Globus pallidus (tissue), 1 donor: ENCODE results near the gene RPS16.

ENCODE experiments used
- DNase-seq: peaks from one replicate; pipeline ENCODE4 v3.0.0-alpha.2; 2015; ENCODE audit warnings: low spot score

RPS16 gene

DNA sequence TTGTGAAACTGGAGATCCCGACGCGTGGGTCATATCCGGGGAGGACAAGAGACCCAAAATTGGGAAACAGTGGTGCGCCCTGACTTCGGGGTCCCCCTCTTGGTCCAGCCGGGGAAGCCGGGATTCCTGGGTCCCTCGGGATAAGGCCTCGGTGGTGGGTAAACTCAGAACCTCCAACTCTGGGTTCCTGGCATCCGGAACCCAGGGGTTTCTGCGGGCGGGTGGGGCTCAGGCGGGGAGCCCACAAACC lies 28.4 kb downstream of the RPS16 start:
- no peak for DNase-seq

DNA sequence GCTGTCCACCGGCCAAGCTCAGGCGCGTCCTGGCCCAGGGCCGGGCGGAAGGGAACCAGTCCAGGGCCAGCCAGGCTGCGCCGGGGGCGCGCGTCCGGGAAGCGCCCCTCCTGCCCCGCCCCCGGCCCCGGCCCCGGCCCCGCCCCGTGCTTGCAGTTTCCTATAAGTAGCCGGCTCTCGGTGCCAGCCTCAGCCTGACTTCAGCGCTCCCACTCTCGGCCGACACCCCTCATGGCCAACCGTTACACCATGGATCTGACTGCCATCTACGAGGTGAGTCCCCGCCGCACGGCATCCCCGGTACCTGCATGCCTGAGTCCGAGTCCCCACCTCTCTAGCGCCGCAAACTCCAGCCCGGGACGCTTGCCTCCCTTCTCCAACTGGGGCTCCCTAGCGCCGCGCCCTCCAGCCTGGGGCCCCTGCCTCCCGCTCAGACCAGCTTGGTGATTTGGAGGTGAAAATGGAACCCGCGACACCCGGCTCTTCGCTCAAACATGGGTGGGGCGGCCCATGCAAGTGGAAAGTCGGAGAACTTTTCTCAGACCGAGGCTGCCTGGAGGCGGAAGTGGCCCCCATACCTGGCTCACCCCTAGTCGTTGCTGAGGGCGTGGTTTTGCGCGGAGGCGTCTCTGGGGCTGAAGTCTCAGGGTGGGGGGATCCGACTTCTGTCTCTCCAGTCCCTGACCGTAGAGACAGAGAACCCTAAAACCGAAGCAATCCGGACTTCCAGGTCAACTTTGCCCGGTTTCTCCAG lies 28.9 kb downstream of the RPS16 start, which contains the start of gene ZFP36:
Gene ZFP36, plus strand, starts transcription at position 192 of the 754 bp plus-strand sequence. Its CDS starts 58 bp downstream, at position 250.
- no peak for DNase-seq

DNA sequence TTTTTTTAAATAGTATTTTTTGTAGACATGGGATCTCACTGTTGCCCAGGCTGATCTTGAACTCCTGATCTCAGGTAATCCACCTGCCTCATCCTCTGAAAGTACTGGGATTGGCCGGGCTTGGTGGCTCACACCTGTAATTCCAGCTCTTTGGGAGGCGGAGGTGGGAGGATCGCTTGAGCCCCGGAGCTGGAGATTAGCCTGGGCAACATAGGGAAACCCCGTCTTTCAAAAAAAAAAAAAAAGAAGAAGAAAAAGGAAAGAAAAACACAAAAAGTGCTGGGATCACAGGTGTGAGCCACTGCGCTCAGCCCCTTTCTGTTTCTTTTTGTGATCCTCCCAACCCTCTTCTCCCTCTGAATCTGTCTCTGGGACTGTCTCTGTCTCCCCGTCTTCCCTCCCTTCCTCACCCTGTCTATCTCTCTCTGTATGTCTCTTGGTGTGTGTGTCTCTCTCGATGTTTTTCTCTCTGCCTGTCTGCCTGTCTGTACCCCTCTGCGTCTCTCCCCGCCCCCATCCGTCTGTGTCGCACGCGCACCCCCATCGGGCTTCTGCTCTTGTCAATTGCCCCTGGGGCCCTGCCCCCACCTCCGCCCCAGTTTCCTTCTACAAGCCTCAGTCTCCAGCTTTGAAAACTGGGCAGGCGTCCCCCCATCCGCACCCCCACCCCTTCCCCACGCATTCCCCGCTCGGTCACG lies 29.6 kb downstream of the RPS16 start:
- DNase-seq = no peak

DNA sequence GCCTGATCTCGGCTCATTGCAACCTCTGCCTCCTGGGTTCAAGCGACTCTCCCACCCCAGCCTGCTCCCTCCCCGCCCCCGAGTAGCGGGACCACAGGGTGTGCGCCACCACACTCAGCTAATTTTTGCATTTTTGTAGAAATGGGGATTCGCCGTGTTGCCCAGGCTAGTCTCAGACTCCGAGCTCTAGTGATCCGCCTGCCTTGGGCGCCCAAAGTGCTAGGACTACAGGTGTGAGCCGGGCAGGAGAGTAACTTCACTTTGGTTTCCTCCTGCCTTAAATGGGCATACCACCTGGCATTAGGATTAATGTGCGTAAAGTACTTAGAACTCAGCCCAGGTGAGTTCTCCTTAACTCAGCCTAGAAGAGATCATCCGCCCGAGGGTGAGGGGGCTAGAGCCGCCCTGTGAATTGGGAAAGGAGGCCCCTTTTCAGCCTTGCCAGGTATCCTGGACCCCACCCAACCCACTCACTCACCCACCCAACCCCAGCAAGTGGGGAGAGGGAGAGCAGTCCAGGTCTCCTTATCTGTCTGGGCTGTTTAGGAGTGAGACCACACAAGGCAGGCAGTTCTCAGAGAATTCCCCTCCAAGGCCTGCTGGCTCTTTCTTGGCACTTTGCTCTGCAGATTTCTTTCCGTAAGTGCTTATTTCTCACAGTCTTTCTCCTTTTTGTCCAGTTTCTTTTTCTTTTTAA lies 30.3 kb downstream of the RPS16 start:
- DNase-seq = no peak

DNA sequence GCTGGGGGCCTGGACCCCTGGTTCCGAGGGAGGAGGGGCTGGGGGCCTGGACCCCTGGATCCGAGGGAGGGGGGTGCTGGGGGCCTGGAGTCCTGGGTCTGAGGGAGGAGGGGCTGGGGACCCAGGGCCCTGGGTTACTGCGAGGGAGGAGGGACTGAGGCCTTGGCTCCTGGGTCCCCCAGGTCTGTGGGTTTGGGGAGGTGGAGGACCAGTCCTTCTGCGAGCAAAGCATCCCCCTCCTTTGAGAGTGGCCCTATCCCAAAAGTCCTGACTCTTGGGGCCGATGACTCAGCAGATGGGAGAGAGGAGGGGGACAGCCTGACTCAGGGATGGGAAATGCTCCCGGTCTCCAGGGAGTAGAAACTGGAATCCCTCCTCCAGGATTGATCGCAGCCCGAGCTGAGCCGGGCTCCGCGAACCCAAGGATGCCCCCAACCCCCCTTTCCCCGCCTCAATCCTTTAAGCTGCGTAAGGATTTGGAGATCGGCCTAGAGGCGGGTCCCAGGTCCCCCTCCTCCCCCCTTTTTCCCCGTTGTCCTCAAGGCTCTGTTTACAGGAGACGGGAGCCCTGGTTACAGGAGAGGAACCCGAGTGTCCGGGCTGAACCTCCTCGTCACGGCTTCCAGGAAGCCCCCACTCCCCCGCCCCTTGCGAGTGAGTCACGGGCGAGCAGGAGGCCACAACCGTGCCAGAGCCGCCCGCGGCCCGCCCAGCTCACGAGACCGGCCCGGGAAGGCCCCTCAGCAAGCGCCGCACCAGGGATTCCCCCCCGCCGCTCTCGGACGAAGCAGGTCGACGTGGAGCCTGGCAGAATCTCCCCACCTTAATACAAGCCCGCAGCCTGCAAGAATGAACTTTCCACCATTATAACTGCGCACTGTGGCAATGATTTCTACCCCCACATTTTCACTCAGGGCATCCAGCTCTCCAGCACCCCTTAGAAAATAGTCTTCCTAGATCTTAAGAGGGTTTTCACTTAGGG lies 32.1 kb downstream of the RPS16 start:
- DNase-seq = no peak

DNA sequence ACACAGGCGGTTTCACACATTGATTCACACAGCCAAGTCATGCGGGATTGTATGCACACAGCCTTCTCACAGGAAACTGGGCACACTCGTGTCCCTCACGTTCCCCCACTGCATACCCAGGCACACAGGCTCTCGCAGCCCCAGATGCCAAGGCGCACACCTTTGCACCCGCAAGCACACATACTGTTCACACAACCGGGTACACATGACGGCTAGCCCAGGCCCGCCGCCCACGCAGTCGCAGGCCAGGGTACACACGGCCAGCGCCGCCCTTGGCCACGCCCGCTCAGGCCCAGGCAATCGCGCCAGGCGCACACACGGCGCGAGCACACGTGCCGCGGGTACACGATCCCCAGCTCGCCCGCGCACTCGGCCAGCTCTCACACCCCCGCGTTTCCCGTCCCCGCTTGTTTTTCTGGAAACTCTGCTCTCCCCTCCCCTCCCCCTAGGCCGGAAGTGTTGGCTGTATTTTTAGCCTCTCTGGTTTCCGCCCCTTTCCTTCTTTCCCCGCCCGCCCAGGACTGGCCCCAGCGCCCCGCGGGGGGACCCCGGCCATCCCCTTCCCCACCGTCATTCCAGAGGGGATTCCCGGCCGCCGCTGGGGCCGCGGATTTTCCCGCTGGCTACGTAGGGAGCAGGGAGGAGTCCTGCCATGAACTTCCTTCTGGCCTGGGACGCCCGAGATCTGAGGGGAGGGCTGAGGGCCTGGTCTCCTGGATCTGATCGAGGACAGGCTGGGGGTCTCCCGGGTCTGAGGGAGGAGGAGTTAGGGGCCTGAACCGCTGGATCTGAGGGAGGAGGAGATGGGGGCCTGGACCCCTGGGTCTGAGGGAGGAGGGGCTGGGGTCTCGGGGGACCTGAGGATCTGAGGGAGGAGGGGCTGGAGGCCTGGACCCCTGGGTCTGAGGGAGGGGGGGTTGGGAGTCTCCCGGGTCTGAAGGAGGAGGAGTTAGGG lies 33.1 kb downstream of the RPS16 start:
- DNase-seq = peak; percentile 71

DNA sequence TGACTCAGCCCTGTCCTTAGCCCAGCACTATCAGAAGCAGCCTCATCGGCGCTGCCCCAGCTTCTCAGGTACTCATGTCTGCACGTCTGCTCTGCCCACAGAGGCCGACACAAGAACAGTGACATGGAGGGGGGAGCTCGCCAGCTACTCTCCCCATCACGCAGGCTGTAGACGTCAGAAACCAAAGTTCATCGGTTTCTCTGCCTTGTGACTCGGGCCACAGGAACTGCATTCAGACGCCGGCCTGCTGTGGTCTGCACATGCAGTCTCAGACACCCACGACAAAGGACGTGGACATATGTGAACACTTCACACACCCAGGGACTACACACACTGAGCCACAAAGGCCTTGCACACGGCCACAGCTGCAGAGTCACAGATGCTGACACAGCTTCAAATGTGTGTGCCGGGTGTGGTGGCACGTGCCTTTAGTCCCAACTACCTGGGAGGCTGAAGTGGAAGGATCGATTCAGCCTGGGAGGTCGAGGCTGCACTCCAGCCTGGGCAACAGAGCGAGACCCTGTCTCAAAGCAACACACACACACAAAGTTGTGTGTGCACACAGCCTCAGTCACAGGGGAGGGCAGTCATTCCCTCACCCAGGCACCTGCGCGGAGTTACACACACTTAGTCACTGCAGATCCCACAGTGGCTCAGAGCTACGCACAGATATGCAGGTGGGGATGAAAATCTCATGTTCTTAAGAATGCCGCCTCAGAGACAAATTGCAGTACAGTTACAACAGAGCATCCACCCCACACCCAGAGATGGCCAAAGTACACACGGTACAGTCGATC lies 34.0 kb downstream of the RPS16 start:
- DNase-seq = no peak

DNA sequence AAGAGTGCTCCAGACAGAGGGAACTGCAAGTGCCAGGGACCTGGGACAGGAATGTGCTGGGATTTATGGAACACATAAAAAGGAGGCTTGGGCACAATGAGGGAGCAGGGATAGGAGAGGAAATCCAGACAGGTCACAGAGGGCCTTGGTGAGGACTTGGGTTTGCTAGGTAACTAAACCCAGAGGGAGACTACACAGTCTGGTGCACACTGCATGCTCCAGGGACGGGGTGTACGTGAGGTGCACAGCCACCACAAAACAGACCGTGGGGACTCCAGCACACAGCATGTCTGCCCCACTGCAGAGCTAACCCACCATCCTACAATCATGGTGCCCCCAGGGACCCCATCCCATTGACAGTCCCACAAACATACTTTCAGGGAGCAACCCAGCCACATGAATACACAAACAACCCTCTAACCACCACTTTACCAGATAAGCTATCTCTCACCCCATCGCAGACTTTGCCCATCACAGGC lies 34.6 kb downstream of the RPS16 start:
- no peak for DNase-seq

DNA sequence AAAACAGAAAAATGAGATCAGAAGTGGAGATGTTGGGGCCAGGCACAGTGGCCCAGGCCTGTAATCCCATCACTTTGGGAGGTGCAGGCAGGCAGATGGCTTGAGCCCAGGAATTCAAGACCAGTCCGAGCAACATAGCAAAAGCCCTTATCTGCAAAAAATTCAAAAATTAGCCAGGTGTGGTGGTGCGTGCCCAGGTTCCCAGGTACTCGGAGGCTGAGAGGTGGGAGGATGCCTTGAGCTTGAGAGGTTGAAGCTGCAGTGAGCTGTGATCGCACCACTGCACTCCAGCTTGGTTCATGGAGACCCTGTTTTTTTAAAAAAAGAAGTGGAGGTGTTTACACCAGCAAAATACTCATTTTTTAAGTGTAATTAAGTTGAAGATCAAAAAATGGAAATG lies 35.7 kb downstream of the RPS16 start:
- DNase-seq = no peak

DNA sequence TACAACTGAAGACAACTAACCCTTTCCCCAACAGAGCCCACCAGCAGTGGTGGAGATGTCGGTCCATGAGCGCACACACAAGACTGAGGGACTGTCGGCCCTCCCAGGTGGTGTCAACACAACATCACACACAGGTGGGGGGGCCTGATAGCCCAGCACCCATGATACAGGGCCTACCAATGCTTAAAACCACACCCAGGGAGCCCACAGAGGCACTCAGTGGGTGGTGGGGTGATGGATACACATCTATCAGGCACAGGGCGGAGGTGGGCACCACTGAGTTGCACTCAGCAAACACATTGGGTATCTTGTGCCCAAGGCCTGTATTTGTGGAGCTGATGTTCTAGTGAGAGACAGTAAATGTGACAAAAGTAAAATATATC lies 36.1 kb downstream of the RPS16 start:
- no peak for DNase-seq

DNA sequence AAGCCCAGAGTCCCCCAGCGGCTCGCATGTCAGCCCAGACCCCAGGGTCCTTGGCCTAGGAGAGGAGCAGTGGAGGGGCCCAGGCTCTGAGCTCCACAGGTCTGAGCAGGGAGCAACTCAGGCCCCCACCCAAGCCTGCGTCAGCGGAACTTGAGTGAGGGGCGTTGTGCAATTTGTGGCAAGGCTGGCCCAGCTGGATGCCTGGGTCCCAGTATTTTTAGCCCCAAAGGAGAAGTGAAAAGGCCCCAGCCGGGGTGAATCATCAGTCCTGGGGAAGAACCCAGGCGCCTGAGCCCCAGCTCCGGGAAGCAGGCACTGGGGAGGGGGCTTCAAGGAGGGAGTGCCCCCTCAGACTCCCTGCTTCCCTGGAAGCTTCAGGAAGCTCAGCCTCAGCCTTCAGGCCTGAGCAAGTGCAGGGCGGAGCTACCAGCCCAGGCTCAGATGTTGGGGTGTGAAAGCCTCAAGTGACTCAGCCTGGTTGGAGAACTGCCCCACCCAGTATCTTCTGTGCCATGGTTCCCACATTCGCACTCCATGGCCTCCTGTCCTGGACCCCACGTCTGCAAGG lies 37.4 kb downstream of the RPS16 start:
- no peak for DNase-seq

DNA sequence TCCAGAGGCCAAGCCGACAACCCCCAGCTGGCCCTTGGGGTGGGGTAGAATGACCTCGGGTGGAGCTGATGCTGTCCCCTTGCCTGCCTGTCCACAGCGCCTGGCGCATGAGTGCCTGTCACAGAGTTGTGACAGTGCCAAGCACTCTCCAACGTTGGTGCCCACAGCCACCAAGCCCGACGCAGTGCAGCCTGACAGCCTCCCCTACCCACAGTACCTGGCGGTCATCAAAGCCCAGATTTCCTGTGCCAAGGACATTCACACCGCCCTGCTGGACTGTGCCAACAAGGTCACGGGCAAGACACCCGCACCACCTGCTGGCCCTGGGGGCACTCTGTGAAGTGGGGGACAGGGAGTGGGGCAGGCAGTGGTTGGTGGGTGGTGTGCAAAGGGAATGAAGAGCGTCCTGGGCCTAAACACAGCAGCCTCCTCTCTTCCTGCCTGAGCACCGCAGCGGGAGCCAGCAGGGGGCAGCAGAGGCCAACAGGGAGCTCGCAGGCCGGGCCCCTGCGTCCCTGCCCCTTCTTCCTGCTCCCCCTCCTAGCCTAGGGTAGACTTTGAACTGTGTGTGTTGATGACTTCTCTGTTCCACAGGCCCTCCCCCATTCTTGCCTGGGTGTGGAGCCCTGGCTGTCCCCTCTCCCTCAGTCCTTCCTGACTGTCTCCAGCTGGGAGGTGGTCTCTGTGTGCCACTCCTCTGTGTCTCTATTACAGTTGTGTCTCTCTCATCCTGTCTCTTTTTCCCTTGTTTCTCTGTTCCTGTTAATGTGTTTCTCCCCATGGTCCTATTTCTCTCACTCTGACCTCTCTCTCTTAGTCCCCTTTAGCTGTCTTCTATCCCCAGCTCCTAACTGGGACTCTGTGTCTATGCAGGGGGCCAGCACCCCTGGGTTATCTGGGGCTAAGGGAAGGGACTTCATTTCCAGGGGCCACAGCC lies 38.1 kb downstream of the RPS16 start:
- peak; percentile 79 for DNase-seq

DNA sequence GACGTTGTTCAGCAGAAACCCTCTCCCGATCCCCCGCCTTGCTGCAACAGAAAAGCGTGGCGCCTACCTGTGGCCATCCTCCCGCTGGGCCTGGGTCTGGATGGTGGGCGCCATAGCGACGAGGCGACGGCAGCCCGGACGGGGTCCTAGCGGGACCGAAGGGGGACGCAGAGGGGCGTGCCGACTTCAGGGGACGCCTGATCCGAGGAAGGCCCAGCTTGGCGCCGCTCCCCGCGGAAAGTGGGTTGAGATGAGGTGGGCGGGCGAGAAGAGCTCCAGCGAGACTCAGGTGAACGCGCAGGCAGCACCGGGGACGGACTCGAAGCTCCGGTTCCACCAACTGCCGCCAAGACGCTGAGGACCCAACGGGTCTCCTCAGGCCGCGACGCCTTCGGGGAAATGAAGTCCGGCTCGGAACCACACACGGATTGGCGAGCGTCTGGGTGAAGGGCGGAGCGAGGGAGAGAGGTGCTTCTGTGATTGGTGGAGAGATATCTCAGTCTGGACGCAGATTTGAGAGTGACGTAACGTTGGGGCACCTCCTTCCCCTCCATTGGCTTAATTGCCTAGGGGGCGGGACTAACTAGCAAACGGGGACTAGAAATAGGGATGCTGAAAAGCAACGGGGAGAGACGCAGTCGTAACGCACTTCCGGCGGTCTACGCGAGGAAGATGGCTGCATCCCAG lies 44.9 kb downstream of the RPS16 start, which contains the start of the genes MED29 and PAF1:
Gene MED29, plus strand, starts transcription at position 628 of the 687 bp plus-strand sequence. Its CDS starts 45 bp downstream, at position 673.
Gene PAF1, minus strand, starts transcription at position 356 of the 687 bp plus-strand sequence. Its CDS starts 242 bp downstream, at position 114.
- peak; percentile 100 for DNase-seq

DNA sequence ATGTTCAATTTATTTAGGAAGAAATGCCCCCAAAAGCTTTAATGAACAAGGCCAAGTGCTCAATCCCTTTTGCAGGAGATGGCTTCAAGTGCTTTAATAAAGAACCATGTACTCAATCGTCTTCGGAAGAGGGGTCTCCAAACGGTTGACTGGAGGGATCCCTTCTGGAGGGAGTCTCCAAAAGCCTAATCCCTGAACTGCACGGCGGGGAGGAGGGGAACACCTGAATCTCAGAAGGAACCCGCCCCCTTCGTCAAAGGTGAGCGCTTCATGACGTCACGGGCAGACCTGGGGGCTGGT lies 45.3 kb downstream of the RPS16 start:
- no peak for DNase-seq

DNA sequence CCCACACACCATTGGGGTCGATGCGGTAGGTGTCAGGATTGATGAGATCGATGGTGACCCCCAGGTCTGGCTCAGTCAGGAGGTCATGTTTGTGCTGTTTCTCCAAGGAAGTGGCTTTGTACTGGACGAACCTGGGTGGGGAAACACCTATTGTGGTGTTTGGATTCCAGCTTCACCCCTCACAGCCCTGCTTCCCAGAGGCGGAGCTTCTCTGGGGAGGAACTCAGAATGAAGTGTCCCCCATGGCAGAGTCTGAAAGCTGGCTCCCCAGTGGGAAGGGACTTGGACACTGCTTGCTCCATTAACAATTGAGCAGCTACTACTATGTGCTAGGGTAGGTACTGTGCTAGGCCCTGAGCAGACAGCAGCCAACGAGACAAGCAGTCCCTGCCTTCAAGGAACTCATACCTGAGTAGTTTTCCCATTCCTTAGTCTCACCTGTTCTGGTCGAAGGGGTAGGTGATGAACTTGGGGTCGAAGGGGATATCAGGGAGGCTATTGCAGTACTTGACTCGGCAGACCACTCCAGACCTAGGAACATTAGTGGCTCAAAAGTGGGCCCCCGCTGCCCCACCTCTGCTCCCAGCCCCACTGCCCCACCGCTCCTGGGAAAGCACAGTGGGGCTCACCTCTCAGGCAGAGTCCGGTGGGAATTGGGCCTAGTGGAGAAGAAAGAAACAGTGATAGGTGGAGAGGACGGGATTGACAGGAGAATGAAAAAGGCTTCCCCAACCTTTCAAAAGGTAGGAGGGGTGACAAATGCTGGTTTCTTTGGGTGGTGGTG lies 45.9 kb downstream of the RPS16 start:
- no peak for DNase-seq

DNA sequence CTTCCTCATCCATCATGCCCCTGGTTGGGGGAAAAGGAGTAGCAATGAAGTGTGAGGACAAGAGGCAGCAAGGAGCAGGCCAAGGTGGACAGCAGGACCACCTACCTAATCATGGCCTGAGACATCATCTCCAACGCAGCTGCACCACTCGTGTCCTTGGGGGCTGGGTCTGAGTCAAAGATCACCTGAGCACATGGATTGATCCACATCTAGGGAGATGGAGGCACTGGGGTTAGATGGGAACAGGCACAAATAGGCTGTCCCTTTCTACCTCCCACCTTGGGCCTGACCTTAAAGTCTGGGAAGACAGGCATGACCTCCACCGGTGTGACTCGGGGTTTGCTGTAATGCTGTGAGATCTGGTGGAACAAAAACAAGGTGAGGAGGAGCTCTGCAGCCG lies 47.1 kb downstream of the RPS16 start:
- no peak for DNase-seq

DNA sequence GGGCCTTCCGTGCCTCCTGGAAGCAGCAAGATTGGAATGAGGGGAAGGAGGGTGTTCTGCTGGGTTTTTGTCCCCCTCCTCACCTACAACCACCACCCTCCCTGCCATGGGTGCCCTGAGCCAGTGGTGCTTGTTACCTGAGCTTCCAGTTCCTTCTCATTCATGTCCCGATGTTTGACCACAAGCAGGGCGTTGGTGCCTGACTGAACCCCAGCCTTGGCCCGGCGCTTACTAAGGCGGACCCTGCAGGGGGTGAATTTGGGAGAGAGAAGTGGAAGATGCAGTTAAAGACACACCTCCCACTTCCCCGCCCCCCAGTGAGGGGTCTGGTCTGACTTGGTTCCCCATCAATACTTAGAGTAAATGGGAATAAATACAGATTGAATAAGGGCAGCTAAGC lies 49.2 kb downstream of the RPS16 start:
- no peak for DNase-seq
